HCT116 (cell line): ENCODE data around the gene ARL4A. TPM values are rescaled to one million over a fixed set of nuclear protein-coding genes. Genes with fewer than 3 reads are reported as not detected.

Source experiments
- ATAC-seq: fragments of 200-7000 bp; cut with Tn5 transposase; 2 replicates; pipeline ENCODE4 v1.9.1; 2020; ENCODE audit warnings: mild to moderate bottlenecking, moderate library complexity
- BruUV-seq: library from RNA; stranded (reverse); fragments of 400-500 nt; replicated peaks from 2 replicates; lab custom pipeline; 2021; lab: Mats Ljungman, UMichigan
- CTCF ChIA-PET: fragments of 300-600 bp; sonication (Branson Sonifier 250); formaldehyde crosslinking; loops from one replicate; lab custom pipeline; 2021; ENCODE audit warnings: antibody characterized with exemption; lab: Charles Lee
- POLR2A ChIA-PET: fragments of 300-600, 350-600 bp; sonication (Branson Sonifier 250); formaldehyde crosslinking; loops from one replicate; lab custom pipeline; 2021; ENCODE audit warnings: antibody characterized with exemption; lab: Charles Lee
- RAD21 ChIA-PET, 2 experiments: fragments of 300-600 bp; sonication (Branson Sonifier 250); formaldehyde crosslinking; loops; one replicate each; lab custom pipeline; 2023; ENCODE audit warnings: low total read pairs in 2 of 2; ENCODE audit not compliant: uncharacterized antibody in 2 of 2, unreplicated experiment in 2 of 2, low non-redundant PET in 1 of 2; lab: Charles Lee
- DNase-seq: peaks from one replicate; pipeline ENCODE4 v3.0.0-alpha.2; 2010; ENCODE audit warnings: low read depth, low spot score
- H2AFZ ChIP-seq: fragments of 200-600 bp; shearing (Covaris generic), sonication (generic); 2 replicates; pipeline ENCODE4 v1.6.1; 2017; ENCODE audit warnings: low read depth, mixed run types, mixed read lengths, antibody characterized with exemption, low read length; ENCODE audit not compliant: poor library complexity, severe bottlenecking
- H3K27ac ChIP-seq: 2 replicates; pipeline ENCODE4 v1.5.1; 2012; ENCODE audit warnings: low read depth, low read length
- H3K27me3 ChIP-seq: fragments of 200-600 bp; sonication (generic); 2 replicates; pipeline ENCODE4 v1.6.1; 2016; ENCODE audit warnings: mixed run types, low read length, mixed read lengths; ENCODE audit not compliant: insufficient read depth
- H3K36me3 ChIP-seq, 2 experiments: fragments of 200-500 bp in 1 of 2; fragments of 200-600 bp in 1 of 2; sonication (Bioruptor generic) in 1 of 2; sonication (generic) in 1 of 2; 2 replicates each; pipeline versions ENCODE4 v1.5.1 to v1.6.1; 2014 to 2016; ENCODE audit warnings: low read length in 2 of 2, inconsistent platforms in 1 of 2, mixed read lengths in 1 of 2, mixed run types in 1 of 2; ENCODE audit not compliant: insufficient read depth in 2 of 2, control insufficient read depth in 1 of 2
- H3K4me1 ChIP-seq, 2 experiments: fragments of 200-600 bp in 1 of 2; sonication (generic) in 1 of 2; 2 replicates each; pipeline versions ENCODE4 v1.5.1 to v1.6.1; 2012 to 2017; ENCODE audit warnings: low read length in 2 of 2, inconsistent platforms in 1 of 2, mild to moderate bottlenecking in 1 of 2, mixed read lengths in 1 of 2, mixed run types in 1 of 2, moderate library complexity in 1 of 2; ENCODE audit not compliant: insufficient read depth in 2 of 2, control insufficient read depth in 1 of 2
- H3K4me2 ChIP-seq: fragments of 200-600 bp; sonication (generic); 2 replicates; pipeline ENCODE4 v1.6.1; 2017; ENCODE audit warnings: mixed run types, low read length, mixed read lengths
- H3K4me3 ChIP-seq, 2 experiments: fragments of 200-600 bp in 1 of 2; sonication (generic) in 1 of 2; replicated peaks in 1 of 2; 2 replicates each; pipeline ENCODE4 v1.5.1; 2011 to 2016; ENCODE audit warnings: low read length in 2 of 2, control low read depth in 1 of 2, low read depth in 1 of 2, mild to moderate bottlenecking in 1 of 2, mixed read lengths in 1 of 2, mixed run types in 1 of 2
- H3K79me2 ChIP-seq: fragments of 200-600 bp; sonication (generic); 2 replicates; pipeline ENCODE4 v1.6.1; 2017; ENCODE audit warnings: mild to moderate bottlenecking, mixed run types, low read length, moderate library complexity, mixed read lengths; ENCODE audit not compliant: insufficient read depth
- H3K9ac ChIP-seq: fragments of 200-600 bp; sonication (generic); 2 replicates; pipeline ENCODE4 v1.6.1; 2016; ENCODE audit warnings: low read length, mixed read lengths
- H3K9me2 ChIP-seq: fragments of 200-600 bp; sonication (generic), shearing (Covaris generic); 2 replicates; pipeline ENCODE4 v1.6.1; 2017; ENCODE audit warnings: mixed run types, mild to moderate bottlenecking, moderate library complexity; ENCODE audit not compliant: insufficient read depth
- H3K9me3 ChIP-seq, 2 experiments: fragments of 200-500 bp in 1 of 2; fragments of 200-600 bp in 1 of 2; sonication (Bioruptor generic) in 1 of 2; sonication (generic) in 1 of 2; 2 replicates each; pipeline ENCODE4 v1.6.1; 2014 to 2017; ENCODE audit warnings: low read length in 2 of 2, mixed read lengths in 2 of 2, inconsistent platforms in 1 of 2, low read depth in 1 of 2, mild to moderate bottlenecking in 1 of 2, mixed run types in 1 of 2, moderate library complexity in 1 of 2; ENCODE audit not compliant: control insufficient read depth in 1 of 2, insufficient read depth in 1 of 2
- H4K20me1 ChIP-seq: fragments of 200-600 bp; sonication (generic), shearing (Covaris generic); 2 replicates; pipeline ENCODE4 v1.6.1; 2017; ENCODE audit warnings: mixed run types, mild to moderate bottlenecking, moderate library complexity; ENCODE audit not compliant: insufficient read depth
- CBX3 ChIP-seq: IDR thresholded peaks from 2 replicates; pipeline ENCODE4 v1.6.1; 2012; ENCODE audit warnings: low read depth
- EZH2phosphoT487 ChIP-seq: fragments of 200-600 bp; IDR thresholded peaks from 2 replicates; pipeline ENCODE4 v1.6.1; 2018; ENCODE audit warnings: antibody characterized with exemption, borderline replicate concordance
- FOSL1 ChIP-seq: IDR thresholded peaks from 2 replicates; pipeline ENCODE4 v1.6.1; 2012; ENCODE audit warnings: low read depth
- POLR2A ChIP-seq: IDR thresholded peaks from 2 replicates; pipeline ENCODE4 v1.7.0; 2011; ENCODE audit warnings: borderline replicate concordance; ENCODE audit not compliant: insufficient read depth, insufficient read length; ENCODE audit errors: extremely low read depth
- POLR2AphosphoS5 ChIP-seq: IDR thresholded peaks from 2 replicates; pipeline ENCODE4 v1.6.1; 2011; ENCODE audit warnings: mild to moderate bottlenecking, low read depth, low read length, moderate library complexity
- RAD21 ChIP-seq: IDR thresholded peaks from 2 replicates; pipeline ENCODE4 v1.6.1; 2012; ENCODE audit warnings: low read depth, mild to moderate bottlenecking
- SIN3A ChIP-seq: IDR thresholded peaks from 2 replicates; pipeline ENCODE4 v1.6.1; 2012; ENCODE audit warnings: low read depth
- TCF7L2 ChIP-seq: IDR thresholded peaks from 2 replicates; pipeline ENCODE4 v1.7.0; 2011; ENCODE audit warnings: borderline replicate concordance, inconsistent platforms; ENCODE audit not compliant: insufficient read depth, insufficient read length; ENCODE audit errors: extremely low read depth
- YY1 ChIP-seq: IDR thresholded peaks from 2 replicates; pipeline ENCODE4 v1.6.1; 2011; ENCODE audit warnings: low read length, low read depth, moderate library complexity, mild to moderate bottlenecking; ENCODE audit not compliant: insufficient replicate concordance; ENCODE audit errors: extremely low read depth
- ZNF274 ChIP-seq: fragments of 200-500 bp; sonication (Bioruptor generic); IDR thresholded peaks from 2 replicates; pipeline ENCODE4 v1.6.1; 2014; ENCODE audit warnings: mild to moderate bottlenecking, low read depth, low read length, inconsistent platforms
- intact Hi-C: fragments of 100-400 bp; cut with micrococcal nuclease; formaldehyde crosslinking; loops from 2 replicates; pipeline ENCODE4 v1.10.0; 2022
- total RNA-seq: library from RNA; stranded (reverse); gene quantifications from one replicate; pipeline ENCODE4 v1.2.1, GENCODE V29; 2021; ENCODE audit not compliant: unreplicated experiment
- TF ChIP-seq, protein P1 (sequence below): IDR thresholded peaks from 2 replicates; pipeline ENCODE4 v1.6.1; 2011; ENCODE audit warnings: mild to moderate bottlenecking, low read length, moderate library complexity; ENCODE audit not compliant: insufficient replicate concordance; ENCODE audit errors: extremely low read depth
- TF ChIP-seq, protein P2 (sequence below), 3 experiments: fragments of 200-600 bp in 1 of 3; sonication (generic) in 1 of 3; IDR thresholded peaks in 2 of 3; conservative IDR thresholded peaks in 1 of 3; 2 replicates each; pipeline ENCODE4 v1.5.1; 2012 to 2017; ENCODE audit warnings: low read depth in 2 of 3, low read length in 2 of 3, antibody characterized with exemption in 1 of 3, borderline replicate concordance in 1 of 3, control low read depth in 1 of 3, mild to moderate bottlenecking in 1 of 3, mixed read lengths in 1 of 3, mixed run types in 1 of 3, moderate library complexity in 1 of 3; ENCODE audit not compliant: insufficient read depth in 1 of 3
- TF ChIP-seq, protein P3 (sequence below): IDR thresholded peaks from 2 replicates; pipeline ENCODE4 v1.6.1; 2012

ARL4A gene
- total RNA-seq, 1 experiment from 2014 or later: 44.6 TPM

DNA sequence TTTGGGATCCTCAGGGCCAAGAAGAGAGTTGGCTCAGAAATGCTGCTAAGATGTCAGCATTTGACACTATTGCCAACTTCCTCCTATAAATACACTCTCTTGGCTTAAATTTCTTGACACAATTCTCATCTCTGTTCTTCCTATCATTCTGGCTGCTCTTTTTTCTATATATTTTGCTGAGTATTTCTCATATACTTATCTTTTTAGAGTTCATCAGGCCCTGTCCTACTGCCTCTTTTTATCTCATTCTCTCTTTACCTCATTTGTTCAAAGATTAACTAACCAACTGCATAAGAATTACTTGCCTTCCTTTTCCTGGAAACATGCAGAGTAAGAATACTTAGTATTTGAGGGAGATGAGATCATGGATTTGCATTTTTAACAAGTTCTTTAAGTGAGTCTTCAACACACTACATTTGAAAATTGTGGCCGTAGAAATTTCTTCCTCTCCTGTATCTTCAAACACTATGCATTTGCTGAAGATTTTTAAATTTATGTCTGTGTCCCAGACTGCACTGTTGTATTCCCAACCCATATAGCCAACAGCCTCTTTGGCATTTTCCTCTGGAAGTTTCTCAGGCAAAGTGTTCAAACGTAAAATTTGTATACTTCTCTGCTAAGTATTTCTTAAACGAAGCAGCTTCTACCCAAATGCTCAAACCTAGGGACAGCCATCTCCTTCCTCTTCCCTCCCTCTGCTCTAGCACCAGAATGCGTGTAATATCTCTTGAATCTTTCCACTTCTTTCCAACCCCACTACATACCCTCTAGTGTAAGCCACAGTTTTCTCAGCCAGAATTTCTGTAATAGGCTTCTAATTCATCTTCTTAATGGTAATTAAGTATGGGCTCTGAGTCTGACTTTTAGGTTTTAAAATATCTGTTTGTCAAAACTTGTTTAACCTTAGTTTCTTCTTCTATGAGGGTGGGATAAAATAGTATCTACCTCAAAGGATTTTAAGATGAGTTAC, 35.5 kb downstream of the ARL4A start:
- no peak overlapping the region for H3K4me2 ChIP-seq
- H3K4me3 ChIP-seq: no peak overlapping the region
- no peak overlapping the region for H3K27ac ChIP-seq
- H4K20me1 ChIP-seq: no peaks in the 10 kb centered on the region
- no peak for DNase-seq
- H3K9me3 ChIP-seq: no peaks in the 10 kb centered on the region
- POLR2A ChIA-PET: no interaction called here
- H3K9ac ChIP-seq: no peak overlapping the region
- no TSS peak for BruUV-seq
- no peaks in the 10 kb centered on the region for H3K9me2 ChIP-seq
- no peaks in the 10 kb centered on the region for H3K27me3 ChIP-seq
- CTCF ChIA-PET: interaction anchor here (0.7 kb wide), 1 partner anchor 21 kb away, joined by 3 read pairs; no protein-coding TSS in a partner anchor
- intact Hi-C loops: no loop called here
- H3K36me3 ChIP-seq: no peaks in the 10 kb centered on the region
- RAD21 ChIA-PET: no interaction called here
- no peaks in the 10 kb centered on the region for H3K79me2 ChIP-seq
- peaks cover 3 to 16% of the 10 kb centered on the region in 2 experiments; a peak in 2 of 4 replicates for H3K4me1 ChIP-seq
- TF ChIP-seq ZNF274 (no peak), SIN3A (no peak), EZH2phosphoT487 (no peak)
- ATAC-seq: no peak
- no peak overlapping the region for H2AFZ ChIP-seq

DNA sequence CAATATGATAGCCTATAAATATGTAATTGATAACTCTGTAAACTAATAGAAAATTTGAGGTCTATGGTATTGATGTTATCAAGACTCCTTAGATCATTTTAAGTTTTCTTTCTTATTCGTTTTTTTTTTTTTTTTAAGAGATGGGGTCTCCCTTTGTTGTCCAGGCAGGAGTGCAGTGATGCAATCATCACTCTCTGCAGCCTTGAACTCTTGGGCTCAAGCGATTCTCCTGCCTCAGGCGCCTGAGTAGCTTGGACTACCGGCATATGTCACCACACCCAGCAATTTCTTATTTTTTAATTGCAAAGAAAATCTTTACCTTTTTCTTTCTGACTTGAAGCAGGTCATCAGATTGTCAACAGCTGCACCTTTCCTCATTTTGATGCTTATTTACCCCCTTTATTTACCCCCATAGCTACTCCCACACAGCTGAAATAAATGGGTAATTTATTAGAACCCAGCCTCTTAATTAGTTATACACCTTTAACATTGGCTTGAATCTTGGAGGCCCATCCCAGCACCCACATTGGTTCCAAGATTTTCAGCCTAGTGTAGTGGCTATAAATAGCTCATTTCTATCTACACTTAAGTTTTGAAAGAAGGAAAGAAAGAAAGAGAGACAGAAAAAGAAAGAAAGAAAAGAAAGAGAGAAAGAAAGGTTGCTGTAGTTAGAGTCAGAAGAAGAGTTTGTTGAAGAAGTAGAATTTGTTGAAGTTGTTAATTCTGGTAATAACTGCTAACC, 38.3 kb downstream of the ARL4A start:
- DNase-seq (no peak), ATAC-seq (no peak)
- CTCF ChIA-PET: no interaction called here
- Histone ChIP-seq H3K27me3 (no peaks in the 10 kb centered on the region), H2AFZ (no peak overlapping the region), H3K4me1 (peaks cover 5 to 6% of the 10 kb centered on the region in 2 experiments; a peak in 3 of 4 replicates), H3K27ac (no peak overlapping the region), H4K20me1 (no peaks in the 10 kb centered on the region), H3K4me2 (no peak overlapping the region), H3K4me3 (no peak overlapping the region), H3K9ac (no peak overlapping the region), H3K79me2 (no peaks in the 10 kb centered on the region), H3K9me2 (no peaks in the 10 kb centered on the region), H3K9me3 (no peaks in the 10 kb centered on the region), H3K36me3 (no peaks in the 10 kb centered on the region)
- intact Hi-C loops: no loop called here
- BruUV-seq: no TSS peak
- POLR2A ChIA-PET: no interaction called here
- RAD21 ChIA-PET: no interaction called here
- TF ChIP-seq CBX3: no peak
- TF ChIP-seq POLR2AphosphoS5: no peak
- TF ChIP-seq POLR2A: no peak
- TF ChIP-seq, protein P1, sequence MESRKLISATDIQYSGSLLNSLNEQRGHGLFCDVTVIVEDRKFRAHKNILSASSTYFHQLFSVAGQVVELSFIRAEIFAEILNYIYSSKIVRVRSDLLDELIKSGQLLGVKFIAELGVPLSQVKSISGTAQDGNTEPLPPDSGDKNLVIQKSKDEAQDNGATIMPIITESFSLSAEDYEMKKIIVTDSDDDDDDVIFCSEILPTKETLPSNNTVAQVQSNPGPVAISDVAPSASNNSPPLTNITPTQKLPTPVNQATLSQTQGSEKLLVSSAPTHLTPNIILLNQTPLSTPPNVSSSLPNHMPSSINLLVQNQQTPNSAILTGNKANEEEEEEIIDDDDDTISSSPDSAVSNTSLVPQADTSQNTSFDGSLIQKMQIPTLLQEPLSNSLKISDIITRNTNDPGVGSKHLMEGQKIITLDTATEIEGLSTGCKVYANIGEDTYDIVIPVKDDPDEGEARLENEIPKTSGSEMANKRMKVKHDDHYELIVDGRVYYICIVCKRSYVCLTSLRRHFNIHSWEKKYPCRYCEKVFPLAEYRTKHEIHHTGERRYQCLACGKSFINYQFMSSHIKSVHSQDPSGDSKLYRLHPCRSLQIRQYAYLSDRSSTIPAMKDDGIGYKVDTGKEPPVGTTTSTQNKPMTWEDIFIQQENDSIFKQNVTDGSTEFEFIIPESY: no peak
- no peak for TF ChIP-seq TCF7L2
- no peak for TF ChIP-seq YY1
- TF ChIP-seq FOSL1: no peak
- TF ChIP-seq, protein P2, sequence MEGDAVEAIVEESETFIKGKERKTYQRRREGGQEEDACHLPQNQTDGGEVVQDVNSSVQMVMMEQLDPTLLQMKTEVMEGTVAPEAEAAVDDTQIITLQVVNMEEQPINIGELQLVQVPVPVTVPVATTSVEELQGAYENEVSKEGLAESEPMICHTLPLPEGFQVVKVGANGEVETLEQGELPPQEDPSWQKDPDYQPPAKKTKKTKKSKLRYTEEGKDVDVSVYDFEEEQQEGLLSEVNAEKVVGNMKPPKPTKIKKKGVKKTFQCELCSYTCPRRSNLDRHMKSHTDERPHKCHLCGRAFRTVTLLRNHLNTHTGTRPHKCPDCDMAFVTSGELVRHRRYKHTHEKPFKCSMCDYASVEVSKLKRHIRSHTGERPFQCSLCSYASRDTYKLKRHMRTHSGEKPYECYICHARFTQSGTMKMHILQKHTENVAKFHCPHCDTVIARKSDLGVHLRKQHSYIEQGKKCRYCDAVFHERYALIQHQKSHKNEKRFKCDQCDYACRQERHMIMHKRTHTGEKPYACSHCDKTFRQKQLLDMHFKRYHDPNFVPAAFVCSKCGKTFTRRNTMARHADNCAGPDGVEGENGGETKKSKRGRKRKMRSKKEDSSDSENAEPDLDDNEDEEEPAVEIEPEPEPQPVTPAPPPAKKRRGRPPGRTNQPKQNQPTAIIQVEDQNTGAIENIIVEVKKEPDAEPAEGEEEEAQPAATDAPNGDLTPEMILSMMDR (IDR thresholded peaks at IDR 0.05 in 2 of 3, conservative IDR thresholded peaks at IDR 0.05 in 1 of 3; ENCODE audit: borderline replicate concordance in 1 of 3, insufficient read depth in 1 of 3, low read depth in 2 of 3, low read length in 2 of 3): no peak
- TF ChIP-seq, protein P3, sequence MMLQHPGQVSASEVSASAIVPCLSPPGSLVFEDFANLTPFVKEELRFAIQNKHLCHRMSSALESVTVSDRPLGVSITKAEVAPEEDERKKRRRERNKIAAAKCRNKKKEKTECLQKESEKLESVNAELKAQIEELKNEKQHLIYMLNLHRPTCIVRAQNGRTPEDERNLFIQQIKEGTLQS: no peak
- TF ChIP-seq RAD21: no peak
